Medulla oblongata (tissue), 1 donor: ENCODE data around the gene FBXL17.
"Not testable (repeated sequence)": the region's sequence is repeated elsewhere in the genome, so short reads cannot be mapped to it uniquely, and the experiment has no call there.

Experiments
- DNase-seq: peaks from one replicate; pipeline ENCODE4 v3.0.0-alpha.2; 2015; ENCODE audit errors: extremely low spot score

The FBXL17 gene

DNA sequence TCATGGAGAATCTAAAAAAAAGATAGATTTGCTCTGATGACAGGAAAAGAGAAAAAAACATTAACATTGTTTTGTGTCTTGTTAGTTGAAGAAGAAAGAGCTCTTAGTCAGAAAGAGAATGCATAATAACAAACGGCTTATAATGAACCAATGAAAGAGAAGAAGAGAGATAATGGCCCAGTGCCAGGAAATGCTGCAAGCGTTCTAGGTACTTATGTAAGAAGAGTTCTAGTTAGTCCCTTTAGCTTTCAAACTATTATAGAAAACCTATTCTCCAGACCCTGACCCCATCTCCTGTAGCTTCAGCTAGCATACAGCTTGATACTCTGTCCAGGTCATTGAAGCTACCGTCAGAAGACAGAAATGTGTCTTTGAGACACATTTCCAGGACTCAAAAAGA is 70.2 kb downstream of the FBXL17 start:
- DNase-seq = peak; percentile 9

DNA sequence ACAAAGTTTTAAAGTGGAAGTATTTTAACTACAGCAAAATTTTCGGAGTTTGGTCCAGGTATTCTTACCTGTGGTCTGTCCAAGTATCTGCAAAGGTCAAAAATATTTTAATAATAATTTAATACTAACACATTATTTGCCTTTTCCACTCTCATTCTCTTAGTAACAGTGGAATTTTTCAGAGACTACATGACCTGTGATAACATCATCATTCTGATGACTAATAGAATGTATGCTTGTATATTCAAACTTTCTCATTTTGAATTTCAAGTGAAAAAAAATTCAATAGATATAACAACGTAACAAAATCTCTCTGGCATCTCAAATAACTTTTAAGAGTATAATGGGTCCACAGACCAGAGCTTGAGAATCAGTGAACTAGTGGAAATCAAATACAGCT is 78.3 kb downstream of the FBXL17 start:
- DNase-seq = no peak

GRCh38 chr5:108303086-108303485 is 78.8 kb downstream of the FBXL17 start:
- no peak for DNase-seq

DNA sequence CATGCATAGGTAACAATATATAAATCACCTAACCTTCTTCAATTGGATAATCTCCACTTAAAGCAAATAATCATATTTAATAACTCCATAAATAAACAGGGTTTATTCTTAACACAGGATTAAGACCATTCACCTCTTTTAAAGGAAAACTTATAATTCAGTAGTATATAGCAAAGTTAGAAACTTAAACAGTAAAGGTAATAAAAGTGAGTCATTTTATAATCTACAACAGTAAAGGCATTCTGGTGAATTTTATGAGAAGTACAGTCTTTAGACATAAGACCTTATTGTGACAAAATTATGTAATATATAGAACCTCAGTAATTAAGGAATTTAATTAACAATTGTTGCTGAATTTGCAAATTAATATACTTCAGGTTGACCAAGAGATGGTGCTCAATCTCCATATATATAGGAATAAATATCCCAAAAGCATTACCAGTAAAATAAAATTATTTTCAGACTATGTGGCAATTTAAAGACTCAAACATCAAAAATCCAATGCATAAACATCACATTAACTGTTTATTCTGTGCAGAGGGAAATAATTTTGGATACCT is 84.8 kb downstream of the FBXL17 start:
- DNase-seq = no peak

- no peak for DNase-seq
Measured at GRCh38 chr5:108295578-108296368, 86.1 kb downstream of the FBXL17 start.

- DNase-seq = no peak
Measured at GRCh38 chr5:108280960-108281569, 100.8 kb downstream of the FBXL17 start.

GRCh38 chr5:108280248-108280647 is 101.7 kb downstream of the FBXL17 start:
- DNase-seq = no peak

- no peak for DNase-seq
Measured at GRCh38 chr5:108278285-108279240, 103.3 kb downstream of the FBXL17 start.

GRCh38 chr5:108276187-108277050 is 105.5 kb downstream of the FBXL17 start:
- DNase-seq = no peak

DNA sequence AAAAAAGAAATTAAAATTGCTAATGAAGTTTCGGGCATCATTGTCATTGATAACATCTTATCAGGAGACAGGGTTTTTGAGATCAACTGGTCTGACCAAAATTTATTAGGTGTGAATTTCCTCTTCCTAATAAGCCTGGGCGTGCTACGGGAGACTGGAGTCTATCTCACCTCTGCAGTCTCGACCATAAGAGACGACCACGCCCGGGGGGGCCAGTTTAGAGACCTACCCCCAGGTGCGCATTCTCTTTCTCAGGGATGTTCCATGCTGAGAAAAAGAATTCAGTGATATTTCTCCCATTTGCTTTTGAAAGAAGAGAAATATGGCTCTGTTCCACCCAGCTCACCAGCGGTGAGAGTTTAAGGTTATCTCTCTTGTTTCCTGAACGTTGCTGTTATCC is 107.8 kb downstream of the FBXL17 start:
- not testable (repeated sequence) for DNase-seq

- no peak for DNase-seq
Measured at GRCh38 chr5:108271127-108271526, 110.8 kb downstream of the FBXL17 start.

GRCh38 chr5:108266242-108266641 is 115.7 kb downstream of the FBXL17 start:
- no peak for DNase-seq

- DNase-seq = no peak
Measured at GRCh38 chr5:108264533-108264932, 117.4 kb downstream of the FBXL17 start.

DNA sequence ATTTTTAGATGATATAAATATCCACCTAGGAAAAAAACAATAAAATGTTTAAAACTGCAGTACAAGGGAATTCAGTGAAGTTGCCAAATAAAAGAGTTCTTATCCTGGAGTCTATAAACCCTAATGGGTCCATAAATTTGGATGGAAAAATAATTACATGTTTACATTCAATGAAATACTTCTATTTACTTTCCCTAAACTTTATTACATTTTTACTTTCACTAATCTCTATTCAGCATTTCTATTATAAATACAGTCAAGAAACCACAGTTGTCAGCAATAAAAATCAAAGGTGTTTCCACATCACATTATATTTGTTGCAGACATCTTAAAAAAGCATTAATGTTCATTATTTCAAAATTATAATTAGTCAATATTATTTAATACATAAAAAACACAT is 118.6 kb downstream of the FBXL17 start:
- no peak for DNase-seq

GRCh38 chr5:108260858-108261170 is 121.1 kb downstream of the FBXL17 start:
- no peak for DNase-seq

- peak; percentile 92 for DNase-seq
Measured at GRCh38 chr5:108260117-108260857, 121.6 kb downstream of the FBXL17 start.

DNA sequence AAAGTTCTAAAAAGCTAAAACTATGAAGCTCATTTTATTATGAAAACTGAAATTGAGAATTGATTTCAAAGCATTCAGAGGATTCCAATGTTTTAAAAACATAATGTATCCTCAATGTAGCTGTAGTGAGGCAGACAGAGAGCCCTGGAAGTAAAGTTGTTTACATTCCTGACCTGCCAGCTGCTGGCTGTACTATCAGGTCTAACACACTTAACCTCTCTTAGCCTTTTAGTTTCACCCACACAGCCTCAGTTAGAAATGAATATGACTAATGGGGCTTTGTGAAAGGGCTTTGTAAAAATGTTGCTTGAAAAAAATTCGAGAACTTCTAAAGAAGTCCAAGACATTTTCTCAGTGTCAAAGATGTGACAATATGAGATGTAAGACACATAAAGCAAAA is 122.6 kb downstream of the FBXL17 start:
- DNase-seq = no peak

DNA sequence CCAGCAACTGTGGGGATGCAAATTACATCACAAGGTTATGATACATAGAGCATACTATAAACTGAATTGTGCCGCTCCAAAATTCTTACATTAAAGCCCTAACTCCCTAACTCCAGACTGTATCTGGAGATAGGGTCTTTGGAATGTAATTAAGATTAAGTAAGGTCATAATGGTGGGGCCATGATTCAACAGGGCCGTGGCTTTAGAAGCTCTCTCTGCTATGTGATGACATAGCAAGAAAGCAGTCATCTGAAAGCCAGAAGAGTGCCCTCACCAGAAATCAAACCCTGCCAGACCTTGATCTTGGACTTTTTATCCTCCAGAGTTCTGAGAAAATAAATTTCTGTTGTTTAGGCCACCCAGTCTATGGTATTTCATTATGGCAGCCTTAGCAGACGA is 123.9 kb downstream of the FBXL17 start:
- no peak for DNase-seq

DNA sequence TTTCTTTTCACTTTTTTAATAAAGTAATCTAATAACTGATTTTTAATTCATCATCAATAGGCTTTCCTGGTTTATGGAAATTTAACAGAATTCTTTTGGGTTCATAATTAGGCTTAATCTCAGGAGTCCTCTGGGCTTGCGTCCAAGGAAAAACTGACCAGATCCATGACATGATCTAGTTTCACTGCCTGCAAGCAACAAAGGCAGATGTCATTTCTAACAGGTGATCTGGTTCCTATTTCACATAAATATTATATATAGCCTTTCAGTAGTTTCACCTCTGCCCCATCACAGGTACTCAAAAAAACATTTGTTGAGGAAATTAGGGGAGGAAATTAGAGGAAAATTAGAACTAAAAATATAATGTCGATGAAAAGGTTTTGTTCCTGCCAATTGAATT is 126.4 kb downstream of the FBXL17 start:
- no peak for DNase-seq

GRCh38 chr5:108251350-108251749 is 130.5 kb downstream of the FBXL17 start:
- no peak for DNase-seq
